Gastroesophageal sphincter (tissue), 4 donors: ENCODE measurements around the gene DCPS. TPM values are rescaled to one million over a fixed set of nuclear protein-coding genes. Genes with fewer than 3 reads are reported as not detected.

Experiments
- ATAC-seq: fragments of 150-250 bp; one replicate; pipeline ENCODE4 v1.9.1; 2016; ENCODE audit warnings: mild to moderate bottlenecking, moderate library complexity
- H3K27ac ChIP-seq, 4 donors: fragments of 200-600 bp; sonication (generic) in 3 of 4; 1 replicate in 3 of 4; 2 replicates in 1 of 4; pipeline ENCODE4 v1.5.1; 2016 to 2019
- H3K27me3 ChIP-seq: fragments of 200-600 bp; sonication (generic); one replicate; pipeline ENCODE4 v1.5.1; 2019
- H3K36me3 ChIP-seq, 2 donors: fragments of 200-600 bp; sonication (generic); one replicate each; pipeline ENCODE4 v1.5.1; 2019; ENCODE audit warnings: control low read depth in 1 of 2
- H3K4me1 ChIP-seq, 3 donors: fragments of 200-600 bp; sonication (generic); 1 replicate in 2 of 3; 2 replicates in 1 of 3; pipeline ENCODE4 v1.5.1; 2016 to 2019; ENCODE audit warnings: control low read depth in 2 of 3
- H3K4me3 ChIP-seq, 2 donors: fragments of 200-600 bp; sonication (generic); one replicate each; pipeline ENCODE4 v1.5.1; 2019; ENCODE audit warnings: mild to moderate bottlenecking in 1 of 2, moderate library complexity in 1 of 2
- H3K9me3 ChIP-seq, 3 donors: fragments of 200-600 bp; sonication (generic); one replicate each; pipeline ENCODE4 v1.5.1; 2017 to 2019; ENCODE audit warnings: control low read depth in 2 of 3
- EP300 ChIP-seq: sonication (generic); formaldehyde crosslinking; IDR thresholded peaks from one replicate; pipeline ENCODE4 v1.6.1; 2017; ENCODE audit warnings: antibody characterized with exemption, mild to moderate bottlenecking
- POLR2A ChIP-seq, 2 donors: fragments of 450-650 bp; IDR thresholded peaks; one replicate each; pipeline ENCODE4 v1.6.1; 2017; ENCODE audit warnings: antibody characterized with exemption in 2 of 2, mild to moderate bottlenecking in 2 of 2, moderate library complexity in 1 of 2
- POLR2AphosphoS5 ChIP-seq: sonication (generic); formaldehyde crosslinking; IDR thresholded peaks from one replicate; pipeline ENCODE4 v1.6.1; 2017; ENCODE audit warnings: antibody characterized with exemption
- WGBS, 2 donors: methylation state at CpG; one replicate each; pipeline ENCODE4 v1.1.5; 2018; ENCODE audit warnings: low coverage in 1 of 2; 5-methylcytosine and 5-hydroxymethylcytosine counted together
- total RNA-seq, 4 donors: library from RNA; depleted of rRNA; stranded (reverse); fragments of >200 nt; gene quantifications; one replicate each; pipeline ENCODE4 v1.1.0, GENCODE V29; 2016
- TF ChIP-seq, protein P1 (sequence below), 4 experiments: fragments of 200-600 bp in 2 of 4; fragments of 450-650 bp in 2 of 4; sonication (generic) in 1 of 4; IDR thresholded peaks; one replicate each; pipeline ENCODE4 v1.5.1; 2017 to 2019; ENCODE audit warnings: antibody characterized with exemption in 4 of 4, mild to moderate bottlenecking in 2 of 4, moderate library complexity in 2 of 4

Gene DCPS
- total RNA-seq, 4 donors from 2014 or later, result 11.8 to 20.6 (median 15.9) TPM

DNA sequence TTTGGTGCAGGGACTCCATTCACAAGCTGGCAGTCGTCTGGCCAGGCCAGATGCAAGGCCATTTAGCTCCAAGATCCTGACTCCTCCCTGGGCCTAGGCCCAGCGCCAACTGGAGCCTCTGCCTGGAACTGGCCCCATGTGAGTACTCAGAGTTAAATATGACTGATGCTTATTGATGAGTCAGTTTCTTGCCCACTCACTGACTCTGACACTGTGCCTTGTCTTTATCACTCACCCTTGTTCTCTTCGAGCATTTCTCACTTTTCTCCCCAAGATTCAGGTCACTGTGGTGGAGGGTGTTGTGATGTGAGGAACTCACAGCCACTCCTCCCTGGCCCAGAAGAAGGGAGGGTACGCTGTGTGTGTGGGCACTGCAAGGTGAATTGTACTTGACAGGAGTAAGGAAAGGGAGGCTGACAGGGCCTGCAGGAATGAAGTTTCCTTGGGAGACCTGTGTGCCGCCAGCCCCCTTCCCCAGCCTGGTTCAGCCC, 28.4 kb downstream of the DCPS start:
- Histone ChIP-seq H3K27ac (peak overlapping the region in 2 of 4 donors; percentile 16 to 29), H3K27me3 (no peaks in the 10 kb centered on the region), H3K4me1 (peaks cover 0 to 28% (median 3%) of the 10 kb centered on the region in 3 donors), H3K9me3 (no peaks in the 10 kb centered on the region), H3K4me3 (no peak overlapping the region), H3K36me3 (peaks cover 0 to 32% of the 10 kb centered on the region in 2 donors)
- TF ChIP-seq EP300 (no peak), POLR2A (IDR thresholded peaks at IDR 0.05) (no peak), POLR2AphosphoS5 (no peak)
- TF ChIP-seq, protein P1, sequence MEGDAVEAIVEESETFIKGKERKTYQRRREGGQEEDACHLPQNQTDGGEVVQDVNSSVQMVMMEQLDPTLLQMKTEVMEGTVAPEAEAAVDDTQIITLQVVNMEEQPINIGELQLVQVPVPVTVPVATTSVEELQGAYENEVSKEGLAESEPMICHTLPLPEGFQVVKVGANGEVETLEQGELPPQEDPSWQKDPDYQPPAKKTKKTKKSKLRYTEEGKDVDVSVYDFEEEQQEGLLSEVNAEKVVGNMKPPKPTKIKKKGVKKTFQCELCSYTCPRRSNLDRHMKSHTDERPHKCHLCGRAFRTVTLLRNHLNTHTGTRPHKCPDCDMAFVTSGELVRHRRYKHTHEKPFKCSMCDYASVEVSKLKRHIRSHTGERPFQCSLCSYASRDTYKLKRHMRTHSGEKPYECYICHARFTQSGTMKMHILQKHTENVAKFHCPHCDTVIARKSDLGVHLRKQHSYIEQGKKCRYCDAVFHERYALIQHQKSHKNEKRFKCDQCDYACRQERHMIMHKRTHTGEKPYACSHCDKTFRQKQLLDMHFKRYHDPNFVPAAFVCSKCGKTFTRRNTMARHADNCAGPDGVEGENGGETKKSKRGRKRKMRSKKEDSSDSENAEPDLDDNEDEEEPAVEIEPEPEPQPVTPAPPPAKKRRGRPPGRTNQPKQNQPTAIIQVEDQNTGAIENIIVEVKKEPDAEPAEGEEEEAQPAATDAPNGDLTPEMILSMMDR (IDR thresholded peaks at IDR 0.05), result no peak
- peak; percentile 79 for ATAC-seq
- WGBS, 2 donors, result 21 to 60% methylated on average over 1 to 2 of the region's 5 CpGs

DNA sequence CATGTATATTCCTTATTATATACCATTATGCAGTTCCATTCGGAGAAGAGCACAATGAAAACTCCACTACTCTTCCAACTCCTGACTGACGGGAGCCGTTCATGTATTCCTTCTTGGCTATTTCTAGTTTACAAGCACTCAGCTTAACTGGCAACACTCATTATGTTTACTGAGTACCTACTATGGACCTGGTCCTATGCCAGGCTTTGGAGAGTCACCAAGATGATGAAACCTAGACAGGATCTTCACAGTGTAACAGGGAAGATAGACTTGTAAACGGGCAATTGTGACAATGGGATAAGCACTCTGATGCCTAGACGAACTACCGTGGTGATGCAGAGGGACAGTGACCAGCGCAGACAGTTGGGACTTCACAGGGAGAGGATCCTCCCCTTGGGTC, 29.3 kb downstream of the DCPS start:
- Histone ChIP-seq H3K4me1 (peaks cover 0 to 31% (median 3%) of the 10 kb centered on the region in 3 donors), H3K27me3 (no peaks in the 10 kb centered on the region), H3K4me3 (no peak overlapping the region), H3K27ac (no peak overlapping the region), H3K9me3 (no peaks in the 10 kb centered on the region), H3K36me3 (peaks cover 0 to 32% of the 10 kb centered on the region in 2 donors)
- ATAC-seq, result no peak
- TF ChIP-seq, protein P1 (IDR thresholded peaks at IDR 0.05), result no peak
- TF ChIP-seq POLR2AphosphoS5 (no peak), POLR2A (IDR thresholded peaks at IDR 0.05) (no peak), EP300 (no peak)
- 90 to 91% methylated on average over 2 to 4 of the region's 7 CpGs for WGBS, 2 donors

DNA sequence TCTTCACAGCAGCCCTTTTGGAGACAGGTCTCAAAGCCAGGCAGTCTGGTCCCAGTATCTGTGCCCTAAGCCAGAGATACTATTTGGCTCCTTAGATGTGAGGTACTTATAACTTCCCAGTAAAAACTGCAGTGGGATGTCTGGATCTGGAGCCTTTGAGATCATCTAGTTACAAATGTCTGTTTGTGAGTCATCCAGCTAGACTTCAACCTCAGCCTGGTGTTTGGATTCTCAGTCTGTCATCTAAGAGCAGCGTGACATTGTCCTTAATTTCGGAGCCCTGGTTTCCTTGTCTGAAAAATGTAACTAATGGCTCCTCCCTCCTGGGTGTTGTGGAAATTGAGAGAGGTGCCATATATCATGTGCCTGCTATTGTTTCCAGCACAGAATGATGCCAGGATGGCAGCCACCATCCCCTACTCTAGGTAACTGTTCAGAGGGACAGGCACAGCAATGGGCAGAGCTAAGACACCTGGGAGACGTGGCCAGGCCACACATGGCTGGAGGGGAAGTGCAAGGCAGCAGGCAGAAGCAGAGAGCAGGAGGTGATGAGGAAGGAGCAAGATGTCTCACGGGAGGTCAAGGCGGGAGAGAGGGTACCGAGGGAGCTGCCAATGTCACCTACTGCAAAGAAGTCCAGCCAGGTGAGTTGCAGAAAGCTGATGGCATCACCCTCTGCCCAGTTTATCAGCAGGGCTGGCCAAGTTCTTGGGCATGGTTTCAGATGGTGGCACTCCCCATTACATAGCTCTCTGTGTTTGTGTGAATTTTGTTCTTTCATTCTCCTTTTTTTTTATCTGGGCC, 31.0 kb downstream of the DCPS start:
- no peak for TF ChIP-seq POLR2A (IDR thresholded peaks at IDR 0.05)
- no peak for TF ChIP-seq POLR2AphosphoS5
- TF ChIP-seq, protein P1 (IDR thresholded peaks at IDR 0.05), result no peak
- TF ChIP-seq EP300, result no peak
- Histone ChIP-seq H3K4me1 (peaks cover 0 to 37% (median 5%) of the 10 kb centered on the region in 3 donors), H3K36me3 (peaks cover 0 to 32% of the 10 kb centered on the region in 2 donors), H3K27ac (peak overlapping the region in 1 of 4 donors; percentile 22), H3K27me3 (no peaks in the 10 kb centered on the region), H3K4me3 (no peak overlapping the region), H3K9me3 (no peaks in the 10 kb centered on the region)
- ATAC-seq, result no peak
- WGBS, 2 donors, result 52% methylated on average over 3 of the region's 6 CpGs; no CpG with 5 or more reads in 1 of the 2 donors

DNA sequence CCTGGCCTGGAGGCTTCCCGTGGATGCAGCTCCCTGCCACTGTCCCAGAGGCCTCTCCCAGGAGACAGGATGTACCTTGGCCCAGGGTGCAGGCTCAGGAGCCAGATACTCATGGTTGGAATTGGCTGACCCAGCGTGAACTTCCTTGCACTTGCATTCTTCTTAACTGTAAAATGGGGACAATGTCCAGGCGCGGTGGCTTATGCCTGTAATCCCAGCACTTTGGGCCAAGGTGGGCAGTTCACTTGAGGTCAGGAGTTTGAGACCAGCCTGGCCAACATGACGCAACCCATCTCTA, 31.6 kb downstream of the DCPS start:
- Histone ChIP-seq H3K27ac (peak overlapping the region in 1 of 4 donors; percentile 22), H3K4me1 (peaks cover 0 to 43% (median 9%) of the 10 kb centered on the region in 3 donors), H3K4me3 (no peak overlapping the region), H3K9me3 (no peaks in the 10 kb centered on the region), H3K36me3 (peaks cover 0 to 32% of the 10 kb centered on the region in 2 donors), H3K27me3 (no peaks in the 10 kb centered on the region)
- TF ChIP-seq POLR2A (IDR thresholded peaks at IDR 0.05) (no peak), EP300 (no peak), POLR2AphosphoS5 (no peak)
- TF ChIP-seq, protein P1 (IDR thresholded peaks at IDR 0.05), result no peak
- 67% methylated on average over 2 of the region's 5 CpGs; no CpG with 5 or more reads in 1 of the 2 donors for WGBS, 2 donors
- no peak for ATAC-seq

DNA sequence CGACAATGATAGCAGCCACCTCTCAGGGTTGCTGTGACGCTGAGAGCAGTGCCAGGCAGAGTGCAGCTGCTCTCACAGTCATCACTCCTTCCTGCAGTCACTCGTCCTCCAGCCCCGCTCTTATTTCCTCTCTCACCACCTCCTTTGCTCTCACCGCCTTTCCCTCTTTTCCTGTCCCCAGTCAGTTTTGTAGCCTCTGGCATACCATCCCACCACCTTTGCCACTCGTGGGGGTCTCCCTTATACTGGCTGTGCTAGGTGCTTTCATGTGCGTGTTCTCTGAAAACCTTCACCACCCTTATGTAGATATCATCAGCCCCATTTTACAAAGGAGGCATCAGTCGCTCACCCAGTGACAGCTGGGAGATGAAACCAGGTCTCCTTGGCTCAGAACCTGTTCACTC, 32.3 kb downstream of the DCPS start:
- no peaks in the 10 kb centered on the region for H3K9me3 ChIP-seq
- peaks cover 0 to 50% (median 9%) of the 10 kb centered on the region in 3 donors for H3K4me1 ChIP-seq
- 77 to 90% methylated on average over 5 to 7 of the region's 8 CpGs for WGBS, 2 donors
- H3K27ac ChIP-seq, result no peak overlapping the region
- TF ChIP-seq POLR2A (IDR thresholded peaks at IDR 0.05) (no peak), POLR2AphosphoS5 (no peak), EP300 (no peak)
- TF ChIP-seq, protein P1 (IDR thresholded peaks at IDR 0.05), result no peak
- ATAC-seq, result no peak
- no peak overlapping the region for H3K4me3 ChIP-seq
- no peaks in the 10 kb centered on the region for H3K27me3 ChIP-seq
- H3K36me3 ChIP-seq, result peaks cover 0 to 33% of the 10 kb centered on the region in 2 donors
